PFSK-1 (cell line): ENCODE data around the gene OR9Q2.

ENCODE experiments used
- FOXP2 ChIP-seq: optimal IDR thresholded peaks from 2 replicates; pipeline ENCODE3; 2011; ENCODE audit warnings: borderline replicate concordance, control low read depth, inconsistent platforms; ENCODE audit not compliant: insufficient read depth; ENCODE audit errors: extremely low read length, extremely low read depth
- POLR2AphosphoS5 ChIP-seq: IDR thresholded peaks from 2 replicates; pipeline ENCODE4 v1.6.1; 2012; ENCODE audit warnings: low read depth, mild to moderate bottlenecking, control low read depth, low read length, moderate library complexity
- REST ChIP-seq, 2 experiments: IDR thresholded peaks; 2 replicates each; pipeline versions ENCODE4 v1.6.1 to v1.8.0; 2011 to 2012; ENCODE audit warnings: low read depth in 2 of 2, low read length in 2 of 2, control low read depth in 1 of 2, inconsistent platforms in 1 of 2, mild to moderate bottlenecking in 1 of 2, moderate library complexity in 1 of 2; ENCODE audit not compliant: insufficient read depth in 1 of 2
- TAF1 ChIP-seq: IDR thresholded peaks from 2 replicates; pipeline ENCODE4 v1.6.1; 2012; ENCODE audit warnings: low read length, control low read depth, borderline replicate concordance; ENCODE audit not compliant: insufficient read depth

- no peak for TF ChIP-seq TAF1
- TF ChIP-seq REST (IDR thresholded peaks at IDR 0.05; ENCODE audit: insufficient read depth in 1 of 2, low read depth in 2 of 2, low read length in 2 of 2), result no peak
- TF ChIP-seq FOXP2, result no peak
- TF ChIP-seq POLR2AphosphoS5, result no peak
These were observed 27.6 kb downstream of the OR9Q2 start for GRCh38 chr11:58216476-58216875.
